Measurements from ENCODE around the gene SPNS2.

GRCh38 chr17:4547118-4547906 is 48.6 kb downstream of the SPNS2 start:
- TF ChIP-seq YY1 (IDR thresholded peaks at IDR 0.05; ENCODE audit: insufficient read depth, insufficient read length) = no peak
- no peak for TF ChIP-seq SUZ12 (IDR thresholded peaks at IDR 0.05; ENCODE audit: extremely low read depth, insufficient read depth, insufficient read length)
- no peak for TF ChIP-seq ZNF274 (IDR thresholded peaks at IDR 0.05; ENCODE audit: low read depth, low read length)

Data from NT2/D1 (cell line).